H1 (cell line): Measurements from ENCODE around the gene CHN2.

ENCODE experiments used
- BRCA1 ChIP-seq: IDR thresholded peaks from 2 replicates; pipeline ENCODE4 v1.6.1; 2012; ENCODE audit warnings: low read depth, low read length, improper control_type of control experiment
- CTCF ChIP-seq, 3 experiments: IDR thresholded peaks; 1 replicate in 2 of 3; 2 replicates in 1 of 3; pipeline versions ENCODE4 v1.5.1 to v1.6.1; 2011; ENCODE audit warnings: low read length in 3 of 3, mild to moderate bottlenecking in 3 of 3, inconsistent platforms in 2 of 3, low read depth in 1 of 3, moderate library complexity in 1 of 3; ENCODE audit not compliant: insufficient read depth in 1 of 3; ENCODE audit errors: control extremely low read depth in 1 of 3
- EZH2 ChIP-seq: fragments of 200-600 bp; sonication (generic); IDR thresholded peaks from 2 replicates; pipeline ENCODE4 v1.7.1; 2012; ENCODE audit warnings: low read depth, mild to moderate bottlenecking, moderate library complexity, low read length, inconsistent platforms; ENCODE audit not compliant: severe bottlenecking
- MAFK ChIP-seq: IDR thresholded peaks from 2 replicates; pipeline ENCODE4 v1.6.1; 2012; ENCODE audit warnings: low read depth, mild to moderate bottlenecking, improper control_type of control experiment, low read length
- NRF1 ChIP-seq: IDR thresholded peaks from 2 replicates; pipeline ENCODE4 v1.6.1; 2011; ENCODE audit warnings: mild to moderate bottlenecking, low read depth, low read length, improper control_type of control experiment
- POLR2A ChIP-seq, 2 experiments: IDR thresholded peaks; 1 replicate in 1 of 2; 2 replicates in 1 of 2; pipeline ENCODE4 v1.6.1; 2011; ENCODE audit warnings: low read depth in 2 of 2, low read length in 2 of 2, mild to moderate bottlenecking in 2 of 2; ENCODE audit errors: control extremely low read depth in 1 of 2
- POLR2AphosphoS5 ChIP-seq: IDR thresholded peaks from 2 replicates; pipeline ENCODE4 v1.6.1; 2011; ENCODE audit warnings: low read depth, low read length
- RFX5 ChIP-seq: IDR thresholded peaks from 2 replicates; pipeline ENCODE4 v1.6.1; 2011; ENCODE audit warnings: low read depth, low read length, improper control_type of control experiment, borderline replicate concordance
- SIN3A ChIP-seq, 2 experiments: IDR thresholded peaks in 1 of 2; conservative IDR thresholded peaks in 1 of 2; 2 replicates each; pipeline ENCODE4 v1.6.1; 2011 to 2012; ENCODE audit warnings: low read length in 2 of 2, improper control_type of control experiment in 1 of 2, low read depth in 1 of 2, mild to moderate bottlenecking in 1 of 2
- SRF ChIP-seq: IDR thresholded peaks from 2 replicates; pipeline ENCODE4 v1.6.1; 2011; ENCODE audit warnings: mild to moderate bottlenecking, low read depth, low read length, moderate library complexity

- TF ChIP-seq CTCF (IDR thresholded peaks at IDR 0.05; ENCODE audit: control extremely low read depth in 1 of 3, insufficient read depth in 1 of 3, low read depth in 1 of 3, low read length in 3 of 3) (no peak), MAFK (no peak), SIN3A (conservative IDR thresholded peaks at IDR 0.05 in 1 of 2, IDR thresholded peaks at IDR 0.05 in 1 of 2; ENCODE audit: low read depth in 1 of 2, low read length in 2 of 2) (no peak), NRF1 (no peak), EZH2 (no peak), POLR2A (IDR thresholded peaks at IDR 0.05; ENCODE audit: control extremely low read depth in 1 of 2, low read depth in 2 of 2, low read length in 2 of 2) (no peak), RFX5 (no peak), SRF (no peak), BRCA1 (no peak), POLR2AphosphoS5 (no peak)
Measured at GRCh38 chr7:29300649-29301048, 106.1 kb downstream of the CHN2 start.
